ENCODE measurements around the gene PRKAR2A. TPM values are rescaled to one million over a fixed set of nuclear protein-coding genes. Genes with fewer than 3 reads are reported as not detected.

PRKAR2A gene
- total and polyA plus RNA-seq, 2 donors (not counting 1 experiment from before 2014, with no cell fraction given), result 17.8 to 19.1 TPM

DNA sequence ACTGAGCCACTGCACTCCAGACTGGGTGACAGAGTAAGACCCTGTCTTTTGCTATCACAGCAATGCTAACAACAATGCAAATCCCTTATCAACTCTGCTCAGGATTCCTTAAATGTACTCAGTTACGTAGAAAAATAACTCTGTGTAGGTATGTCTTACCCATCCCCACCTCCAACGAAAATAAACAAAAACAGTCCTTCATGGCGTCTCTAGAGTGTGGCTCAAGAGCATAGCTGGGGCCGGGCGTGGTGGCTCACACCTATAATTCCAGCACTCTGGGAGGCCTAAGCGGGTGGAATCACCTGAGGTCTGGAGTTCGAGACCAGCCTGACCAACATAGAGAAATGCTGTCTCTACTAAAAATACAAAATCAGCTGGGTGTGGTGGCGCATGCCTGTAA is 148.8 kb downstream of the PRKAR2A start:
- DNase-seq (ENCODE audit: low read depth in 2 of 2), result no peak
- TF ChIP-seq, protein P1, sequence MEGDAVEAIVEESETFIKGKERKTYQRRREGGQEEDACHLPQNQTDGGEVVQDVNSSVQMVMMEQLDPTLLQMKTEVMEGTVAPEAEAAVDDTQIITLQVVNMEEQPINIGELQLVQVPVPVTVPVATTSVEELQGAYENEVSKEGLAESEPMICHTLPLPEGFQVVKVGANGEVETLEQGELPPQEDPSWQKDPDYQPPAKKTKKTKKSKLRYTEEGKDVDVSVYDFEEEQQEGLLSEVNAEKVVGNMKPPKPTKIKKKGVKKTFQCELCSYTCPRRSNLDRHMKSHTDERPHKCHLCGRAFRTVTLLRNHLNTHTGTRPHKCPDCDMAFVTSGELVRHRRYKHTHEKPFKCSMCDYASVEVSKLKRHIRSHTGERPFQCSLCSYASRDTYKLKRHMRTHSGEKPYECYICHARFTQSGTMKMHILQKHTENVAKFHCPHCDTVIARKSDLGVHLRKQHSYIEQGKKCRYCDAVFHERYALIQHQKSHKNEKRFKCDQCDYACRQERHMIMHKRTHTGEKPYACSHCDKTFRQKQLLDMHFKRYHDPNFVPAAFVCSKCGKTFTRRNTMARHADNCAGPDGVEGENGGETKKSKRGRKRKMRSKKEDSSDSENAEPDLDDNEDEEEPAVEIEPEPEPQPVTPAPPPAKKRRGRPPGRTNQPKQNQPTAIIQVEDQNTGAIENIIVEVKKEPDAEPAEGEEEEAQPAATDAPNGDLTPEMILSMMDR (conservative IDR thresholded peaks at IDR 0.05 in 1 of 2, IDR thresholded peaks at IDR 0.05 in 1 of 2; ENCODE audit: low read depth in 1 of 2, low read length in 2 of 2), result no peak
- TF ChIP-seq EZH2 (IDR thresholded peaks at IDR 0.05; ENCODE audit: low read length, missing control alignments), result no peak
- Histone ChIP-seq H2AFZ (ENCODE audit: low read length) (no peak overlapping the region), H3K4me1 (ENCODE audit: control insufficient read depth, extremely low read depth, insufficient read depth, low read length) (peaks cover 13% of the 10 kb centered on the region), H3K27me3 (ENCODE audit: control insufficient read depth, insufficient read depth, low read length) (no peaks in the 10 kb centered on the region), H3K4me3 (replicated peaks in 1 of 4; ENCODE audit: control extremely low read depth in 1 of 4, insufficient read depth in 1 of 4, low read depth in 3 of 4, low read length in 4 of 4) (no peak overlapping the region), H3K9ac (ENCODE audit: insufficient read depth, low read length) (no peak overlapping the region), H4K20me1 (ENCODE audit: control insufficient read depth, extremely low read depth, insufficient read depth, low read length) (peaks cover 3% of the 10 kb centered on the region), H3K9me3 (ENCODE audit: control insufficient read depth, insufficient read depth, low read depth, low read length) (no peaks in the 10 kb centered on the region), H3K4me2 (ENCODE audit: extremely low read depth, insufficient read depth, low read length) (no peak overlapping the region), H3K79me2 (ENCODE audit: control insufficient read depth, insufficient read depth, low read length) (peaks cover 80% of the 10 kb centered on the region), H3K27ac (ENCODE audit: insufficient read depth, low read length) (no peak overlapping the region), H3K36me3 (ENCODE audit: control insufficient read depth, insufficient read depth, low read length) (peaks cover 8% of the 10 kb centered on the region)

DNA sequence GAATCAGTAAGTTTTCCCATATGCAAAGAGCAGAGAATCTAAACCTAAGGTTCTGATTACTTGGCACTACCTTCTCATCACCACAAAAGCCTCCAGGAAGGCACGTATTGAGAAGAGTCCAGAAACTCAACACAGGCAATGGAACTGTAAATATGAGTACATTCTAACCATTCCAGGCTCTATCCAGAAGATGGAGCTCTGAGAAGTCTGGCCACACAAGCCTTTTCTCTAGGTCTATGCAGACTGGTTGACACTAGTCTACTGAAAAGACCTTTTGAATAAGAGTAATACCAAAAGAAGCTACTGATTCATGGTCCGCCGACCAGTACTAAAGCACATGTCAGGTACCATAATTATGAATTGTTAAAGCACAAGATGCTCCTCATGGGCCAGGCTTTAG is 149.7 kb downstream of the PRKAR2A start:
- H3K9me3 ChIP-seq (ENCODE audit: control insufficient read depth, insufficient read depth, low read depth, low read length), result no peaks in the 10 kb centered on the region
- no peak overlapping the region for H3K4me3 ChIP-seq (replicated peaks in 1 of 4; ENCODE audit: control extremely low read depth in 1 of 4, insufficient read depth in 1 of 4, low read depth in 3 of 4, low read length in 4 of 4)
- H3K4me1 ChIP-seq (ENCODE audit: control insufficient read depth, extremely low read depth, insufficient read depth, low read length), result peaks cover 14% of the 10 kb centered on the region
- H3K4me2 ChIP-seq (ENCODE audit: extremely low read depth, insufficient read depth, low read length), result no peak overlapping the region
- H4K20me1 ChIP-seq (ENCODE audit: control insufficient read depth, extremely low read depth, insufficient read depth, low read length), result peaks cover 3% of the 10 kb centered on the region
- no peak overlapping the region for H2AFZ ChIP-seq (ENCODE audit: low read length)
- H3K27ac ChIP-seq (ENCODE audit: insufficient read depth, low read length), result no peak overlapping the region
- no peaks in the 10 kb centered on the region for H3K27me3 ChIP-seq (ENCODE audit: control insufficient read depth, insufficient read depth, low read length)
- DNase-seq (ENCODE audit: low read depth in 2 of 2), result no peak
- H3K79me2 ChIP-seq (ENCODE audit: control insufficient read depth, insufficient read depth, low read length), result peaks cover 82% of the 10 kb centered on the region
- H3K9ac ChIP-seq (ENCODE audit: insufficient read depth, low read length), result no peak overlapping the region
- H3K36me3 ChIP-seq (ENCODE audit: control insufficient read depth, insufficient read depth, low read length), result peaks cover 11% of the 10 kb centered on the region
- TF ChIP-seq EZH2 (IDR thresholded peaks at IDR 0.05; ENCODE audit: low read length, missing control alignments), result no peak
- TF ChIP-seq, protein P1 (conservative IDR thresholded peaks at IDR 0.05 in 1 of 2, IDR thresholded peaks at IDR 0.05 in 1 of 2; ENCODE audit: low read depth in 1 of 2, low read length in 2 of 2), result peak in 1 of 2 donors; percentile 11

DNA sequence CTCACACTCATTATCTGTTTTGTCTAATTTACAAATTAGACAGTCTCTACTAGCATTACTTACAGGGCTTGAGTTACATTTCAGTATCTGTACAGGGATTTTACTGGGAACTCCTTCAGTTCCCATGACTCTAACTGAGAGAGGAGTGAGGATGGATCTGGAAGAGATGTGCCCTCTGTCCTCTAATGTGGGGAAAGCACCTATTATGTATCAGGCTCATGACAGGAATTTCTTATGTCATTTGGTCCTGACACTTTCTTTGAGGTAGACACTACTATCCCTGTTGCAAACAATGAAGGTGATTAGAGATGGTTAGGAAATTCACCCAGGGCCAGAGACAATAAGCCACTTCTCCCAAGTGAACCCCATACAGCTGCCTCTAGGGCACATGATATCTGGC is 151.1 kb downstream of the PRKAR2A start:
- Histone ChIP-seq H3K27ac (ENCODE audit: insufficient read depth, low read length) (no peak overlapping the region), H3K4me1 (ENCODE audit: control insufficient read depth, extremely low read depth, insufficient read depth, low read length) (peaks cover 17% of the 10 kb centered on the region), H4K20me1 (ENCODE audit: control insufficient read depth, extremely low read depth, insufficient read depth, low read length) (peaks cover 3% of the 10 kb centered on the region)

More for the DNA sequence above, 151.1 kb downstream of the PRKAR2A start:
- peaks cover 15% of the 10 kb centered on the region for H3K36me3 ChIP-seq (ENCODE audit: control insufficient read depth, insufficient read depth, low read length)
- H3K9ac ChIP-seq (ENCODE audit: insufficient read depth, low read length), result no peak overlapping the region
- DNase-seq (ENCODE audit: low read depth in 2 of 2), result no peak
- H3K27me3 ChIP-seq (ENCODE audit: control insufficient read depth, insufficient read depth, low read length), result no peaks in the 10 kb centered on the region
- peaks cover 79% of the 10 kb centered on the region for H3K79me2 ChIP-seq (ENCODE audit: control insufficient read depth, insufficient read depth, low read length)
- no peak overlapping the region for H3K4me2 ChIP-seq (ENCODE audit: extremely low read depth, insufficient read depth, low read length)
- no peak for TF ChIP-seq EZH2 (IDR thresholded peaks at IDR 0.05; ENCODE audit: low read length, missing control alignments)
- TF ChIP-seq, protein P1 (conservative IDR thresholded peaks at IDR 0.05 in 1 of 2, IDR thresholded peaks at IDR 0.05 in 1 of 2; ENCODE audit: low read depth in 1 of 2, low read length in 2 of 2), result no peak
- no peak overlapping the region for H3K4me3 ChIP-seq (replicated peaks in 1 of 4; ENCODE audit: control extremely low read depth in 1 of 4, insufficient read depth in 1 of 4, low read depth in 3 of 4, low read length in 4 of 4)
- H3K9me3 ChIP-seq (ENCODE audit: control insufficient read depth, insufficient read depth, low read depth, low read length), result no peaks in the 10 kb centered on the region
- H2AFZ ChIP-seq (ENCODE audit: low read length), result no peak overlapping the region

Other genes with a start within 250 kb of the PRKAR2A start
- 294 and 366 TPM in 2 replicates for gene UQCRC1, start 238.2 kb downstream of the PRKAR2A start, total RNA-seq
- 226 and 289 TPM in 2 replicates for gene UQCRC1, start 238.2 kb downstream of the PRKAR2A start, polyA plus RNA-seq
- not detected in 2 replicates for gene TMEM89, start 226.1 kb downstream of the PRKAR2A start, total RNA-seq
- not detected in 2 replicates for gene TMEM89, start 226.1 kb downstream of the PRKAR2A start, polyA plus RNA-seq
- 32.9 and 36.3 TPM in 2 replicates for gene SLC26A6, start 212.4 kb downstream of the PRKAR2A start, total RNA-seq
- 13.3 and 20.9 TPM in 2 replicates for gene SLC26A6, start 212.4 kb downstream of the PRKAR2A start, polyA plus RNA-seq
- gene CELSR3, start 185.0 kb downstream of the PRKAR2A start, total RNA-seq, result 0.77 and 2.1 TPM in 2 replicates
- 0.34 and 0.44 TPM in 2 replicates for gene CELSR3, start 185.0 kb downstream of the PRKAR2A start, polyA plus RNA-seq
- gene NCKIPSD, start 162.0 kb downstream of the PRKAR2A start, total RNA-seq, result 15.4 and 23.3 TPM in 2 replicates
- gene NCKIPSD, start 162.0 kb downstream of the PRKAR2A start, polyA plus RNA-seq, result 14.6 and 19.6 TPM in 2 replicates
- 40.3 and 53.5 TPM in 2 replicates for gene IP6K2, start 130.7 kb downstream of the PRKAR2A start, total RNA-seq
- gene IP6K2, start 130.7 kb downstream of the PRKAR2A start, polyA plus RNA-seq, result 58.9 and 64.1 TPM in 2 replicates
- 13.1 and 25.1 TPM in 2 replicates for gene SLC25A20, start 51.0 kb upstream of the PRKAR2A start, total RNA-seq
- gene SLC25A20, start 51.0 kb upstream of the PRKAR2A start, polyA plus RNA-seq, result 40.3 and 40.6 TPM in 2 replicates
- 80.1 and 91.7 TPM in 2 replicates for gene ARIH2, start 71.0 kb upstream of the PRKAR2A start, total RNA-seq
- 65.8 and 71.4 TPM in 2 replicates for gene ARIH2, start 71.0 kb upstream of the PRKAR2A start, polyA plus RNA-seq
- gene P4HTM, start 142.4 kb upstream of the PRKAR2A start, total RNA-seq, result 33.4 and 46.7 TPM in 2 replicates
- gene P4HTM, start 142.4 kb upstream of the PRKAR2A start, polyA plus RNA-seq, result 16.0 and 16.2 TPM in 2 replicates
- gene WDR6, start 159.5 kb upstream of the PRKAR2A start, total RNA-seq, result 59.6 and 77.9 TPM in 2 replicates
- gene WDR6, start 159.5 kb upstream of the PRKAR2A start, polyA plus RNA-seq, result 58.7 and 68.2 TPM in 2 replicates
- 53.4 and 70.2 TPM in 2 replicates for gene DALRD3, start 170.7 kb upstream of the PRKAR2A start, total RNA-seq
- gene DALRD3, start 170.7 kb upstream of the PRKAR2A start, polyA plus RNA-seq, result 40.2 and 50.8 TPM in 2 replicates
- 71.1 and 113 TPM in 2 replicates for gene NDUFAF3, start 174.2 kb upstream of the PRKAR2A start, total RNA-seq
- 57.3 and 69.1 TPM in 2 replicates for gene NDUFAF3, start 174.2 kb upstream of the PRKAR2A start, polyA plus RNA-seq
- 448 and 560 TPM in 2 replicates for gene IMPDH2, start 181.5 kb upstream of the PRKAR2A start, total RNA-seq
- gene IMPDH2, start 181.5 kb upstream of the PRKAR2A start, polyA plus RNA-seq, result 187 and 203 TPM in 2 replicates
- gene QRICH1, start 246.2 kb upstream of the PRKAR2A start, total RNA-seq, result 50.3 and 59.0 TPM in 2 replicates
- 48.7 and 71.6 TPM in 2 replicates for gene QRICH1, start 246.2 kb upstream of the PRKAR2A start, polyA plus RNA-seq